LHCN-M2 (cell line): ENCODE data around the gene PRAC1. TPM values are rescaled to one million over a fixed set of nuclear protein-coding genes. Genes with fewer than 3 reads are reported as not detected.

Source experiments
- DNase-seq: peaks from one replicate; pipeline ENCODE4 v3.0.0-alpha.2; 2012; ENCODE audit warnings: low read depth
- total RNA-seq: library from RNA; depleted of rRNA; stranded (reverse); fragments of >200 nt; gene quantifications from 2 replicates; pipeline ENCODE4 v1.2.3, GENCODE V29; 2014

PRAC1 gene
- total RNA-seq, 1 experiment from 2014 or later, result not detected

DNA sequence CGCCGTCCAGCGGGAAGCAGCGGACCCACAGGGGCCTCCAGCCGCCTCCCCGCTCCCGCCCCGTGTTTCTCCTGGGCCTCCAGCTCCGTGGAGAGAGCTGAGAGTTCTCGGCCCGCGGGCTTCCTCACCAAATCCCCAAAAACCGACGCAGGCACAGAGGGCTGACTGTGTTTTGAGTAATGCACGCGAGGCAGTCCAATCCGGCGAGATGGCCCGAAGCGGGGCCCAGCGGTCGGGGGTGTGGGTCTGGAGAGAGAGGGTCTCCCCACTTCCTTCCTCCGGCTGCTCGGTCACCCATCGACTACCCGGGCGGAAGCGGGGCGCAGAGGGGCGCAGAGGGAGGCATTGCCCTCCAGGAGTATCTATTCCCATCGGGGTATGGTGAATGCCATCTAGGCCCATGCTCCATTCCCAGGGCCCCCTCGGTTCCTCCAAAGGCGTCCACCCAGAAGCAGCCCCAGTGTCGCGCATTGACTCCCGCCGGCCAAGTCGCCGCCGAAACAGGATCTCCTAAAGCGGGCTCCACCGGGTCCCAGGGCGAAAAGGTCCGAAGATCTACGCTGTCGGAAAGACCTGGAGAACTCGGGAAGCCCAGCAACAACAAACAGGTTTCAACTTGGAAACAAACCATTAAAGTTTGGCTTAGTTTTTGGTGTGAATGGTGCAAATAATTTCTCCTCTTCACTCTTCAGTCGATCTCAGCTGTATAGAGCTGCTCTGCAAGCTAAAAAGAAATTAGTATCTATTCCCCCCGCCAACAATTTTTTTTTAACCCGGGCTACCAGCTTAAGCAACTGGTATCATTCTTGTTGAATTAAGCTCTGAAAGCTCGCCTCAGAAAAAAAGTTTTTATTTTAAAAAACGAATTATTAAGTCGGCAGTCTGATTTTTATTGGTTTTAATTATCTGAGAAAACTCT, 25.4 kb upstream of the PRAC1 start:
- no peak for DNase-seq

DNA sequence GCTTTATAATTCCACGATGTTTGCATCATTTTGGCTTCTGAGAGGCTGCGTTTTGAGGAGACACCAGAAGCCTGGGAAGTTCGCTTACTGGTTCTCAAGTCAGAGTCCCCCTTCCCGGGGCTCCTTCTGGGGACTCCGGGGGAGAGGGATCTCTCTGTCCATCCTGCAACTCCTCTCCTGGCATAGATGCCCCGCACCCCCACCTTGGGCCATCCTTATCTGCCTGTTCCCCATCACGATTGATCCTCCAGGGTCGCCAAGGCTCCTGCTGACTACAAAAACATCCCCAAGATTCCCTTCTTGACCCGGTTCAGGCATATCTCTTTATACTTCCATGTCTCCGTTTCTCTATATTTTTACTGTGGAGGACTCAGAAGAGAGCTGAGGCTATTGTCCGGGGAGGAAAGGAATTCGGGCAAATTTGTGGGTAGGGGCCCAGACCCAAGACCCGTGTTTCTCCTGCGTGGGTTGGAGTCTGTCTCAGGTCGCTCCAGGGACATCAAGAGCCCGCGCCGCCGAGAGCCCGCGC, 24.7 kb upstream of the PRAC1 start:
- no peak for DNase-seq

DNA sequence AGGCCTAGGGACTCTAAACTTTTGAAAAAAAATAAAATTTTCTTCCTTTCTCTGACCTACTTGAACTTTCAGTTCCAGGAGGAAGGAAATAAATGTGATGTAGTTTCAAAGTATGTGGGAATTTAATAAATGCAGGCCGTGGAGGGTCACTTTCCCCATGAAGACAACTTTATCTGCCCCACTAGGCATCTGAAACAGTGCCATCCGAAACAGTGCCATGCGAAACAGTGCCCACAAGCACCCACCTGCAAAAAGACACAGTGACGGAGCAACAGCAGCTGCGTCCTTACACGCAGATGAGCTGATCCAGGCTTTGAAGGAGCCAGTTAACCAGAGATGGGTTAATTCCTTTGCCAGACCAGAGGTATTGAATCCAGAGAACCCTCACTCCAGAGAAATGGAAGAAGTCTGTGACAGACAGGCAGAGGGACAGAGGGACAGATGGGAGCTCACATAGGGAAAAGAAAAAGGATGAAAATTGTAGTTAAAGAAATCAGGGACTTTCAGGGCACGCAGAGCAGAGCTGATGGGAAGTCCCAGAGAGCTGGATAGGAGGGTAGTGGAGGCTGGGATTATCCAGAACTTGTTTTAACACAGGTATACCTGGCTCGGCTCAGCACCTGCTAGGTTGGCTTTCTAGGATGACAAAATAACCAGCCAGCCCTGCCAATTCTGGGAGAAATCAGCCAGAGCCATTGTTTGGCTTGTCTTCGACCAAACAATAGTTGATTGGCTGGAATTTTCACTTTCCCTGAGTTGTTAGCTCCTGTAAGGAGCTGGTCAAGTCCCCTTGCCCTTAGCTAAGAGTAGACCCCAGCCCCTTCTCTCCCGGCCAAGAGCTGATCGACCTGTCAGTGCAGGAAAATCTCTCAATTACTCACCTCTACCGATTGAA, 23.3 kb upstream of the PRAC1 start:
- no peak for DNase-seq

DNA sequence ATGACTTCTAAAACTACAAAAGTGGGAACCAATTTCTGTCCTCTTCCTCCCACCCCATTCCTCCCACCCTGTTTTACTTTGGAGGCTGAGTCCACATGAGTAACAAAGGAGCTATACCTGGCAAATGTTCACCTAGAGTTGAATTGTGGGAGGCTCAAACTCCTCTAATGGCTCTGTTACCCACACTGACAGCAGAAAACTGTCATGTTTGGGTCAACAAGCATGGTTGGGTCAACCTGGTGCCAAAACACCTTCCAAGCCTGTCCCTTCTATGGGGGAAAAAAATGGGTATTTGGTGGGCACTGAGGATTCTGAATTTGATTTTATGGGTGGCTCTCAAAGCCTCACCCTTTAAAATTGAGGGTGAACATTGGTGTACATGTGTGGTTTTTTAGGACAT, 18.2 kb upstream of the PRAC1 start:
- no peak for DNase-seq

DNA sequence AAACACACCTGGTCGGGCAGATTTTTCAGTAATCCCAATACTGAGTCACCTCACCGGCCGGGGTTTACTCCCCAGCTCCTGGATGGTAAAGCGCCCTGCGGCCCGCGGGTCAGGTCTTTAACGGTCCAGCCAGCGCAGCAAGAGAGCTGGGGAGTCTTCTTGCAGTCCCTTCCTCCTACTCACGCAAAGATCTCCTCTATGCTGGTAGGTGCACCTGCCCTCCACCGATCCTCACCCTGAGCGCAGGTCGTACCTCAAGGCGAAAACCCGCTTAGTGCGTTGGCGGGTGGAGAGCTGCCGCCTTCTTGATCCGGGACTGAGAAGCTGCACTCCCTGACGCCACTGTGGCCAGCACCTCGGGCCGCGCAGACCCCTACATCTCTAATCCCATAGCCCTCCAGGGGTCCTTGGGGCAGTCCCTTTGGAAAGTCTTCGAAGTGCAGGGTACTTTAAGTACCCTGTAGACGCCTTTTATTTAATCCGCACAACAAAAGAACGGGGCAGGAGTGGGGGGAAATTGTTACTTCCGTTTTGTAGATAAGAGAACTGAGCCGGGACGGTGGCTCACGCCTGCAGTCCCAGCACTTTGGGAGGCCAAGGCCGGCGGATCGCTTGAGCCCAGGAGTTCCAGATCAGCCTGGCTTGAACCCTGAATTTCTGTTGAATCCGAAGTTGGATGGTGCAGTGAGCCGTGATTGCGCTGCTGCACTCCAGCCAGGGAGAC, 16.6 kb upstream of the PRAC1 start:
- DNase-seq, result no peak

DNA sequence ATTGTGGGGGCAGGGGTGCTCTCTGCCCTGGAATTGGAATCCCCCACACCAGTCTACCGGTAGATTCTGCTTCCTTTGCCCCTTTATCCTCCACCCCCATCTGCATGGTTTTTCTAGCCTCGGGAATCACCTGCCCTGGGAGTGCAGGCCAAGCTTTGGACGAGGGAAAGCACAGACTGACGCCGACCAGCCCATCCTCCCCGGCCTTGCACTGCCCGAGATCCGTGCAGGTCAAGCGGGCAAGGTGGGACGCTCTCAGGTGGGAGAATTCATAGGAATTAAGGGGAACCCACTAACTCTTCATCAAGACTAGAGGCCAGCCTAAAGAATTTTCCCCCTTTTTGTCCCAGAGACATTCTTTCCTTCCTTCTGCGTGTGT, 16.1 kb upstream of the PRAC1 start:
- DNase-seq, result no peak

DNA sequence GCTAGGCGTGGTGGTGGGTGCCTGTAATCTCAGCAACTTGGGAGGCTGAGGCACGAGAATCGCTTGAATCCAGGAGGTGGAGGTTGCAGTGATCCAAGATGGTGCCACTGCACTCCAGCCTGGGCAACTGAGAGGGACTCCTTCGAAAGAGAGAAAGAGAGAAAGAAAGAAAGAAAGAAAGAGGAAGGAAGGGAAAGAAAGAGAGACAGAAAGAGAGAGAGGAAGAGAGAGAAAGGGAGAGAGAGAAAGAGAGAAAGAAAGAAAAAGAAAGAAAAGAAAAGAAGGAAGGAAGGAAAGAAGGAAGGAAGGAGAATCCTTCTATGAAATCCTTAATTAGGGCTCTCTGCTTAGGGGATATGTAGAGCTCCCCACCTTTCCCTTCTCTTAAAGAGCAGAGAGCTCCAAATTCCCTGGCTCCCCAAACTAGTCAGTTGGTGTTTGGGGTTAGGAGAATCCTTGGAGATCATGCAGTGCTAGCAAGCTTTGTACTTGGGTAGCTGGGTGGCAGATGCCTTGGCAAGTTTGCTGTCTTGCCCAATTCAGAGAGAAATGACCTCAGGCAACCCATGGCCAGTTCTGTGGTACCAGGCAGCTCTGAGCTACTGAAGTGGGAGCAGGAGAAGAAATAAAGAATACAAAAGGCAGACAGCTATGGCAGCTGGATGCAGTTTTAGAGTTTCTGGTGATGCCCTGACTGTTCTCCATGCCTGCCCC, 15.2 kb upstream of the PRAC1 start:
- DNase-seq, result no peak

DNA sequence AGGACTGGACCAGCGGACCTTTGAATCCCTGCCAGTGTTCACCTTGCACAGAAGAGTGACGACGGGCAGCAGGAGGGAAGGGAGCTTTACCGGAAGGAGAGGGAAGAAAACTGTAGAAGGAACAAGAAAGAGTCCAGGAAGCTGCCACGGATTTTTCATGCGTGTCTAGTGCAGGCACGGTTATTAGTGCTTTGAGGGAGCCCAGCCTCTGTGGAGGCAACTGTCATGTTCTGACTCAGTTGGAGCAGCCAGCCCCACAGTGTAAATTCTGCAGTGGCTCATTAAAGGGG, 12.7 kb upstream of the PRAC1 start:
- DNase-seq, result no peak

DNA sequence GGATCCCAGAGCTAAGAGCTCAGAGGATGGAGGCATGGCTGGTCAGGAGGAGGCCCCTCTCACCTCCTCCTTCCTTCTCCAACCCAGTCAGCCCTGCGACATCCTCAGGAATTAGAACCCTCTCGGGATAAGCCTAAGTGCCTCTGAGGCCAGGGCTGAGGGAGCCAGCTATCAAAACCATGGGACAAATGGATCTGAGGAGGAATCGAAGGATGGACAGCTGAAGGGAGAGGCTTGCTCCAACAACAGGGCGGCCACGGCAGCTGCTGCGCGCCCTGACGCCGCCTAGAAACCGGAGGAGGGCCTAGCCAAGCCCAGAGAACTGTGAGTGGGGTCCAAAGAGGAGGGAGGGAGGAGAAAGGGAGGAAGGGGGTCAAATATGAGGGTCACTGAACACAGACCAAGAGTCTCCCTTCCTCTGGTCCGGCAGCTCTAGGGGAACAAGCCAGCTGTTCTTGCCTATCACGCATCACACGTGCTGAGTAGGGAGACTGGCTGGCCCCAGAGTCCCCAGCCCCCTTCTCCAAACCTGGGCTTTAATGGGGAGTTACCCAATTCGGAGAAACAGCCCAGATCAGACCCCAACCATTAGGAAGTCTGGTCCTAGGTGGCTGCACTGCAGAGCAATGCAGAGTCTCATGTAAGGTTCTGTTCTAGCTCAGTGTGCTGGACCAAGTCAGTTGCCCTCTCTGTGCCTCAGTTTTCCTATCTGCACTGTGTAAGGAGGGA, 12.2 kb upstream of the PRAC1 start:
- no peak for DNase-seq

DNA sequence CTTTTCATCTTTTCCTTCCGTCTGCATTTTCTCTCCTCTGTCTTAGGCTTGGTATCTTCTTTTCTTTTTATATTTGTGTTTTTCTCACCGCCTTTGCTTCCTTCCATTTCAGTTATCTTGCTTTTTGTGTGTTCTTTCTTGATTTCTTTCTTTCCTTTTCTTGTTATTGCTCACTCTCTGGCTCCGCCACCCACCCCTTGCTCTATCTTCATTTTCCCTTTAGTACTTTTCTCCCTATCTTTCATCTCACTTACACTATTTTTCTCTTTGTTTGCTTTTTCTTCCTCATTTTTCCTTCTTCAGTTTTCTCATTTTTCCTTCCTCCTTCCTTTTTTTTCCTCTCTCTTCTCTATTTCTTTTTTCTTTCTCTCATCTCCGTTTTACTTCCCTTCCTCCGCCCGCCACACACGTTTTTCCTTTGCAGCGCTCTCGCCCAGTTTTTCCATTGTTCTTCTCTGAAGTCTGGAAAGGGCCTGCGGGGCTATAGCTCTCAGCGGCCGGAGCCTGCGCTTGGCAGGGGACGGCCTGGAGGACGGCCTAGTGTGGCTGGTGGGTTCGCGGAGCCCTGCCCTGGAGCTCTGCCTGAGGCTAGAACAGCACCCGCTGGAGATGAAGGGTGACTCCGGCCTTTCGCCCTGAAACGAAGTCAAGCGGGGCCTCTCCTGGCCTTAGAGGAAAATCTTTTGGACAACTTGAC, 11.5 kb upstream of the PRAC1 start:
- DNase-seq, result no peak

DNA sequence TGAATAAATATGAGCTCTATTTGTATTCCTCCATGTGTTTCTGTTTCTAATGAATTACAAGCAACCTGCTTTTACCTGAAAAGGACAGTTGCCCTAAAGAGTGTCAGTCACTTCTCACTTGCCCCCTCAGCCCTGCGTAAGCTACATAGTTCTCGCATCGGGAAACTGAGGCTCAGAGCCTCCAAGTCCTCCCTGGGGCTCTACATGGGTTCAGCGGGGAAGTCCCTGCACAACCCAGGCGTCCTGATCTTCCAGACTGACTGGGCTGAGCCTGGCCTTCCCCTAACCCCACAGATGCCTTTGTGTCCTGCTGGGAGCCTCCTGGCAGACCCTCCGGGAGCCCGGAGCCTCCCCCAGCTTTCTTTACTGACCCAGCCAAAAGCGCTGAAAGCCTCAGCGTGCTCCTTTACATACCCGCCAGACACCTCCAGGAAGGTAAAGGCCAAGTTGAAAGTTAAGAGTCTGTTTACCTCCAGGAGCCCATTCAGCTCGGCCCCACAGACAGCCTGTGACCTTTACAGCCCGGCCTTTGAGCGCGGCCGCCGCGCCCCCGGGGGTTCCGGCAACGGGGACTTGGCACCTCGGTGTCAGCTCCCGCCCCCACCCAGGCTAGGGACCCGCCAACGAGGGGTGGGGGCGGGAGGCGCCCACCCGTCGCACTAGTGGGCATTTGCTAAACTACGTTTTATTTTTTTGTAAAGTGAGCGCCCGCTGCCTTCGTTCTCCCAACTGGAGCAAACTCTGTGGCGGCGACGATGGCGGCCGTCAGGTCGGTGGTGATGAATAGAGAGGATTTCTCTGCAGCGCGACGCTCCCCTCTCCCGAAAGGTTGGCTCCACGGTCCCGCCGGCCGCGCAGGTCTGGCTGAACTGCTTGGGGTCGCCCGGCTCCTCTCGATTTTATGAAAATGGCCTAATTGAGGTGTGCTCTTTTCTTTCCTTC, 10.6 kb upstream of the PRAC1 start:
- no peak for DNase-seq

DNA sequence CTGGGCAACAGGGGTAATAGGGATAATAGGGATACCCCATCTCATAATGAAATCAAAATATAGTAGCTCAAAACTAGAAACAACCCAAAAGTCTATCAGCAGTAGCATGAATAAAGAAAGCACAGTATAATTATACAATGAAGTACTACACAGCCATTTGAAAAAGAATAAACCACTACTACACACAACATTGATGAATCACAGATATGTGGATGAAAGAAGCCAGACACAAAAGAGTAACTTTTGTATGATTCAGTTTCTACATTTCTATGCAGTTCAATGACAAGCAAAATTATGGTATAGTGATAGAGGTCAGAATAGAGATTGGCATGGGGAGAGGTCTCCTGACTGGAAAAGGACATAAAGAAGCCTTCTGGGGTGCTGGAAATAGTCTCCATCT, 9.0 kb upstream of the PRAC1 start:
- DNase-seq, result no peak

DNA sequence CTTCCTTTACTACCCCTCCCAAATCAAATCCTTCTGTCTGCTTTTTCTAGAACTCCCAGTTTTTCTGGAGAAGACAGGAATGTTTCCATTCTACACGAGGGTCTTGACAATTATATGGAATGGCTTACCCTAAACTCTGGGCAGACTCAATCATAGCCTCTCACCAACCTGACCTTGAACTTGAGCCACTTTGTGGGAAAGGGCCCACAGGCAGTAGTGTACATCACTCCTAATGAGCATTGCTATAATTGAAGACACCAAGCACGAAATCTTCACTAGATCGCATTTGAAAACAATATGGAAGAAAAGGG, 7.9 kb upstream of the PRAC1 start:
- DNase-seq, result no peak

DNA sequence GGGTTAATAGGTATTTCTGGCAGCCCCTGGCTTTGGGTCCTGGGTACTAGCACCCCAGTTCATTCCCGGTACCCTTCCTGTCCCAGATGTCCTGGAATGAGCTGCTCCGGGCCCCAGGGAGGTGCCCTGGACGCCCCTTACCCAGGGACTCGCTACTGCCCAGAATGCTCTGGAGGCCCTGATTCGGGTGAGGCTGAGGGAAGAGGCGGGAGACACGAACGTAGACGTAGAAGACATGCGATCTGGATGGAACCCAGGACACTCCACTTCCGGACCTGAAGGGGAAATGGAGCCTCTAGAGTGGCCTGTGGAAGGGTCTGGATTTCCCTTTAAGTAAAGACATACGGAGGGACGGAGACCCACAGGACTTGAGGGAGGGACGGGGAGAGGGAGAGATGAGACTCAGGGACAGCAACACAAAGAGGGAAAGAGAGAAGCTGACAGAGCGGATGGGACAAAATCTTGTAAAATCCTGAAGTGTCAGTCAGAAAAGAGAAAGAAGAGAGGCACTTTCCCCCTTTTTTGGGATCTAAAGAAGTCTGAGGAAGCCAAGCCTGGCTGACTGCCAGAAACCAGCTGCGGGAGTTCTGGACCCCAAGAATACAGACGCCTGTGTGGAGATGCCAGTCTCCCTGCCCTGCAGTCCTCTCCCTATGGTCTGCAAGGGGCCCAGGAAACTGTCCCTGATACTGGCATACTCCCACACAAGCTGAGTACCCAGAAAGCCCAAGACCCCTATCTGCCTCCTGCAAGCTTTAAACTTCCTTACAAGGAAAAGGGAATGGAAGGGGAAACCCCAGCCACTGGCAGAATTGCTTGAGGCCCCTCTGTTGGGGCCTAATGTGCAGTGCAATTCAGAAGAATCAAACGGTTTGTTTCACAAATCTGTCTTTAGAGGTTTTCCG, 7.3 kb upstream of the PRAC1 start:
- DNase-seq, result no peak

DNA sequence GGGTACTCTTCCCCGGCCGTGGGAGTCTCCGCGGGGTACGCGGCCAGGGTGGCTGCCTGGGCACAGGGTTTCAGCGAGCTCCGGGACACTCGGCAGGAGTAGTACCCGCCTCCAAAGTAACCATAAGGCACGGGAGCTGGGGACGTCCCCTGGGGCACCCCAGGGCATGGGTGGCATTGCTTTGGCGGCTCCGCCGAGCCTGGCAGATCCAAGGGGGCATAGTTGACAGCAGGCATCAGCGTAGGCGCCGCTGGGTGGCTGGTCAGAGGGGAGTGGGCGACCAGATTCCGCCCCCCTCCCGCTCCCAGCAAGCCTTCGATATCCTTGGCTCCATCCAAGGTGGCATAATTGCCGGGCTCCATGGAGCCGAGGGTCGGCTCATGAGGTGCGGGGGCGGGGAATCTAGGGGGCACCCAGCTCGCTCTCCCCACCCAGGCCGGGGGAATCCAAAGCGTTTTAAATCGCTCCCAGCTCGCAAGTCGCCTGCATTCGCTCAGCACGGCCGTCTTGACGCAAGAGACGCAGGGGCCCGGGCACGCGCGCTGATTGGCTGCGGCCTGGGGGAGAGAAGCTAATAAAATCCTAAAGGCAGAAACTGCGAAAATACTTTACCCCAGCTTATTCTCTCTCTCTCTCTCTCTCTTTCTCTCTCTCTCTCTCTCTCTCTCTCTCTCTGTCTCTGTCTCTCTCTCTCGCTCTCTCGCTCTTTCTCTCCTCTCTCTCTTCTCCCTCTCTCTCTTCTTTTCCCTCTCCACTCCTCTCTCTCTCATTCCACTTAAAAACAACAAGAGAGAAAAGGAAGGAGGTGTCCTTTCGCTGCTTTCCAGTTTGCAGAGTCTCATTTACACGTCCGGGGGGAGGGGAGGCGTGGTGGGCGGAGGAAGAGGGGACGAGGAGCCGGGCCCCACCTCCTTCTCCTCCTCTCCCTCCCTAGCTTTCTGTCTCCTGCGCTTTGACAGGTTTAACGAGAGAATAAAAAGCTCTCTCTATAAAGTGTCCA, 6.2 kb upstream of the PRAC1 start, which contains the start of gene HOXB13:
Gene HOXB13 (minus strand): TSS at position 519 of the 1,000 bp plus-strand sequence. CDS start 157 bp downstream, at position 362.
- DNase-seq, result peak; percentile 71

DNA sequence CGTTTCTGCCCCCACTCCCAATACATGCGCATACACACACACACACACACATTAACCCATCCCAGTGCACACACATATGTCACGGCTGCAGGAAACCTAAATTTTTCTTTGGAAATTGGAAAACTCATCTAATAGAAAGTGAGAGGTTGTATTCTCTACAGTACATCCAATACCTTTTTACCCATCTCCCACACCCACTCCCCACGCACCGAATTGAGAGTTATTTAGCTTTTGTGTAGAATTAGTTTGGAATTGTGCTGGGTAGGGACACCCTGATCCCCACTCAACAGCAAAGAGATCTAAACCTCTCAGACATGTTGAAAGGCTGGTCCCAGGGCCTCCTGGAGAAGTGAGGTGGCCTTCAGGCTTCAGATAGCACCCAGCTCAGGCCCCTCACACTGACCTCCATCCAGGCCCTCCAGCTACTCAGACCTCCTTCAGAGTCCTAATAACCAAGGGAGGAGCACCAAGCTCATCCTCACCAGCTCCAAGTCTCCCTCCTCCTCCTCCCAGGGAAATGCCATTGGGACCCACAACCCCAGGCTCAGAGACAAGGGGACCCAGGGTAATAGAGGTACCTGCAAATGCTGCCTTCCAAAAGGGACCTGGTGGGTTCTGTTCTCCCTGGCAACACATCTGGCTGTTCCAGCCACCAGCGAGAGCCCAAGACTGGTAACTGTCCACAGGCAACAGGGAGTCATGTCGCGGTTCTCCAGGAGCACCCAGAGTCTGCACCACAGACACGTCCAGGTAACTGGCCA, 5.3 kb upstream of the PRAC1 start:
- no peak for DNase-seq
